Nephron progenitor cell (in vitro differentiated cells): ENCODE results near the gene LIMK1.
"Not testable (repeated sequence)": the region's sequence is repeated elsewhere in the genome, so short reads cannot be mapped to it uniquely, and the experiment has no call there.

ENCODE experiments used
- DNase-seq: peaks from one replicate; pipeline ENCODE4 v3.0.0; 2021
- H3K27ac Mint-ChIP-seq: 2 replicates; pipeline ENCODE4 v1.8.0; 2021; ENCODE audit warnings: mild to moderate bottlenecking, moderate library complexity, mixed read lengths
- H3K27me3 Mint-ChIP-seq: 2 replicates; pipeline ENCODE4 v1.8.0; 2021; ENCODE audit warnings: mild to moderate bottlenecking, low read depth, mixed read lengths; ENCODE audit not compliant: poor library complexity
- H3K36me3 Mint-ChIP-seq: 2 replicates; pipeline ENCODE4 v1.8.0; 2021; ENCODE audit warnings: low read depth, mixed read lengths
- H3K4me1 Mint-ChIP-seq: 2 replicates; pipeline ENCODE4 v1.8.0; 2021; ENCODE audit warnings: mixed read lengths
- H3K4me3 Mint-ChIP-seq: 2 replicates; pipeline ENCODE4 v1.8.0; 2021; ENCODE audit warnings: mild to moderate bottlenecking, moderate library complexity, mixed read lengths
- H3K9me3 Mint-ChIP-seq: 2 replicates; pipeline ENCODE4 v1.8.0; 2021; ENCODE audit warnings: mild to moderate bottlenecking, moderate library complexity, mixed read lengths
- CTCF ChIP-seq: fragments of 200-600 bp; sonication (generic); IDR thresholded peaks from 2 replicates; pipeline ENCODE4 v1.5.0; 2021; ENCODE audit warnings: antibody characterized with exemption

Gene LIMK1

GRCh38 chr7:74116356-74116755, 32.8 kb downstream of the LIMK1 start:
- Mint-ChIP-seq H3K4me1 (peaks cover 3% of the 10 kb centered on the region), H3K36me3 (peaks cover 40% of the 10 kb centered on the region), H3K4me3 (no peak overlapping the region), H3K9me3 (peaks cover 5% of the 10 kb centered on the region), H3K27ac (no peak overlapping the region), H3K27me3 (no peaks in the 10 kb centered on the region)
- no peak for DNase-seq
- no peak for TF ChIP-seq CTCF

GRCh38 chr7:74119831-74120230, 36.2 kb downstream of the LIMK1 start:
- no peak overlapping the region for H3K4me3 Mint-ChIP-seq

GRCh38 chr7:74121401-74122249, 38.0 kb downstream of the LIMK1 start:
- Mint-ChIP-seq H3K4me3 (no peak overlapping the region), H3K36me3 (peaks cover 40% of the 10 kb centered on the region), H3K27me3 (no peaks in the 10 kb centered on the region), H3K9me3 (peaks cover 5% of the 10 kb centered on the region), H3K27ac (peak overlapping the region; percentile 91), H3K4me1 (peaks cover 6% of the 10 kb centered on the region)
- peak; percentile 20 for DNase-seq
- no peak for TF ChIP-seq CTCF

More at GRCh38 chr7:74119831-74120230, 36.2 kb downstream of the LIMK1 start:
- H3K4me1 Mint-ChIP-seq = peaks cover 6% of the 10 kb centered on the region
- TF ChIP-seq CTCF = no peak
- H3K27me3 Mint-ChIP-seq = no peaks in the 10 kb centered on the region
- H3K36me3 Mint-ChIP-seq = peaks cover 40% of the 10 kb centered on the region
- DNase-seq = no peak
- no peak overlapping the region for H3K27ac Mint-ChIP-seq
- H3K9me3 Mint-ChIP-seq = peaks cover 5% of the 10 kb centered on the region

- H3K4me1 Mint-ChIP-seq, H3K4me3 Mint-ChIP-seq, H3K9me3 Mint-ChIP-seq, H3K27me3 Mint-ChIP-seq, H3K27ac Mint-ChIP-seq, DNase-seq: not testable (repeated sequence)
- peaks cover 22% of the 10 kb centered on the region for H3K36me3 Mint-ChIP-seq
These were observed 40.3 kb downstream of the LIMK1 start for GRCh38 chr7:74123892-74124291.

GRCh38 chr7:74126220-74126880, 42.7 kb downstream of the LIMK1 start:
- no peak overlapping the region for H3K27ac Mint-ChIP-seq
- no peaks in the 10 kb centered on the region for H3K9me3 Mint-ChIP-seq
- peaks cover 9% of the 10 kb centered on the region for H3K36me3 Mint-ChIP-seq
- no peak for TF ChIP-seq CTCF
- H3K4me3 Mint-ChIP-seq = no peak overlapping the region
- no peak for DNase-seq
- H3K4me1 Mint-ChIP-seq = peaks cover 3% of the 10 kb centered on the region
- no peaks in the 10 kb centered on the region for H3K27me3 Mint-ChIP-seq

GRCh38 chr7:74129887-74130286, 46.3 kb downstream of the LIMK1 start:
- TF ChIP-seq CTCF = no peak
- Mint-ChIP-seq H3K27me3 (peaks cover 4% of the 10 kb centered on the region), H3K9me3 (no peaks in the 10 kb centered on the region), H3K4me1 (no peaks in the 10 kb centered on the region), H3K27ac (no peak overlapping the region), H3K36me3 (no peaks in the 10 kb centered on the region), H3K4me3 (no peak overlapping the region)
- DNase-seq = no peak
